HCT116 (cell line): Measurements from ENCODE around the gene SCARF1. TPM values are rescaled to one million over a fixed set of nuclear protein-coding genes. Genes with fewer than 3 reads are reported as not detected.
A peak's percentile ranks its signal among the peaks of the same experiment; 100 is the strongest.

Source experiments
- ATAC-seq: fragments of 200-7000 bp; cut with Tn5 transposase; 2 replicates; pipeline ENCODE4 v1.9.1; 2020; ENCODE audit warnings: mild to moderate bottlenecking, moderate library complexity
- BruUV-seq: library from RNA; stranded (reverse); fragments of 400-500 nt; replicated peaks from 2 replicates; lab custom pipeline; 2021; lab: Mats Ljungman, UMichigan
- CTCF ChIA-PET: fragments of 300-600 bp; sonication (Branson Sonifier 250); formaldehyde crosslinking; loops from one replicate; lab custom pipeline; 2021; ENCODE audit warnings: antibody characterized with exemption; lab: Charles Lee
- POLR2A ChIA-PET: fragments of 300-600, 350-600 bp; sonication (Branson Sonifier 250); formaldehyde crosslinking; loops from one replicate; lab custom pipeline; 2021; ENCODE audit warnings: antibody characterized with exemption; lab: Charles Lee
- RAD21 ChIA-PET, 2 experiments: fragments of 300-600 bp; sonication (Branson Sonifier 250); formaldehyde crosslinking; loops; one replicate each; lab custom pipeline; 2023; ENCODE audit warnings: low total read pairs in 2 of 2; ENCODE audit not compliant: uncharacterized antibody in 2 of 2, unreplicated experiment in 2 of 2, low non-redundant PET in 1 of 2; lab: Charles Lee
- DNase-seq: peaks from one replicate; pipeline ENCODE4 v3.0.0-alpha.2; 2010; ENCODE audit warnings: low read depth, low spot score
- H2AFZ ChIP-seq: fragments of 200-600 bp; shearing (Covaris generic), sonication (generic); 2 replicates; pipeline ENCODE4 v1.6.1; 2017; ENCODE audit warnings: low read depth, mixed run types, mixed read lengths, antibody characterized with exemption, low read length; ENCODE audit not compliant: poor library complexity, severe bottlenecking
- H3K27ac ChIP-seq: 2 replicates; pipeline ENCODE4 v1.5.1; 2012; ENCODE audit warnings: low read depth, low read length
- H3K27me3 ChIP-seq: fragments of 200-600 bp; sonication (generic); 2 replicates; pipeline ENCODE4 v1.6.1; 2016; ENCODE audit warnings: mixed run types, low read length, mixed read lengths; ENCODE audit not compliant: insufficient read depth
- H3K36me3 ChIP-seq, 2 experiments: fragments of 200-500 bp in 1 of 2; fragments of 200-600 bp in 1 of 2; sonication (Bioruptor generic) in 1 of 2; sonication (generic) in 1 of 2; 2 replicates each; pipeline versions ENCODE4 v1.5.1 to v1.6.1; 2014 to 2016; ENCODE audit warnings: low read length in 2 of 2, inconsistent platforms in 1 of 2, mixed read lengths in 1 of 2, mixed run types in 1 of 2; ENCODE audit not compliant: insufficient read depth in 2 of 2, control insufficient read depth in 1 of 2
- H3K4me1 ChIP-seq, 2 experiments: fragments of 200-600 bp in 1 of 2; sonication (generic) in 1 of 2; 2 replicates each; pipeline versions ENCODE4 v1.5.1 to v1.6.1; 2012 to 2017; ENCODE audit warnings: low read length in 2 of 2, inconsistent platforms in 1 of 2, mild to moderate bottlenecking in 1 of 2, mixed read lengths in 1 of 2, mixed run types in 1 of 2, moderate library complexity in 1 of 2; ENCODE audit not compliant: insufficient read depth in 2 of 2, control insufficient read depth in 1 of 2
- H3K4me2 ChIP-seq: fragments of 200-600 bp; sonication (generic); 2 replicates; pipeline ENCODE4 v1.6.1; 2017; ENCODE audit warnings: mixed run types, low read length, mixed read lengths
- H3K4me3 ChIP-seq, 2 experiments: fragments of 200-600 bp in 1 of 2; sonication (generic) in 1 of 2; replicated peaks in 1 of 2; 2 replicates each; pipeline ENCODE4 v1.5.1; 2011 to 2016; ENCODE audit warnings: low read length in 2 of 2, control low read depth in 1 of 2, low read depth in 1 of 2, mild to moderate bottlenecking in 1 of 2, mixed read lengths in 1 of 2, mixed run types in 1 of 2
- H3K79me2 ChIP-seq: fragments of 200-600 bp; sonication (generic); 2 replicates; pipeline ENCODE4 v1.6.1; 2017; ENCODE audit warnings: mild to moderate bottlenecking, mixed run types, low read length, moderate library complexity, mixed read lengths; ENCODE audit not compliant: insufficient read depth
- H3K9ac ChIP-seq: fragments of 200-600 bp; sonication (generic); 2 replicates; pipeline ENCODE4 v1.6.1; 2016; ENCODE audit warnings: low read length, mixed read lengths
- H3K9me2 ChIP-seq: fragments of 200-600 bp; sonication (generic), shearing (Covaris generic); 2 replicates; pipeline ENCODE4 v1.6.1; 2017; ENCODE audit warnings: mixed run types, mild to moderate bottlenecking, moderate library complexity; ENCODE audit not compliant: insufficient read depth
- H3K9me3 ChIP-seq, 2 experiments: fragments of 200-500 bp in 1 of 2; fragments of 200-600 bp in 1 of 2; sonication (Bioruptor generic) in 1 of 2; sonication (generic) in 1 of 2; 2 replicates each; pipeline ENCODE4 v1.6.1; 2014 to 2017; ENCODE audit warnings: low read length in 2 of 2, mixed read lengths in 2 of 2, inconsistent platforms in 1 of 2, low read depth in 1 of 2, mild to moderate bottlenecking in 1 of 2, mixed run types in 1 of 2, moderate library complexity in 1 of 2; ENCODE audit not compliant: control insufficient read depth in 1 of 2, insufficient read depth in 1 of 2
- H4K20me1 ChIP-seq: fragments of 200-600 bp; sonication (generic), shearing (Covaris generic); 2 replicates; pipeline ENCODE4 v1.6.1; 2017; ENCODE audit warnings: mixed run types, mild to moderate bottlenecking, moderate library complexity; ENCODE audit not compliant: insufficient read depth
- ATF3 ChIP-seq: IDR thresholded peaks from 2 replicates; pipeline ENCODE4 v1.6.1; 2012
- CBX3 ChIP-seq: IDR thresholded peaks from 2 replicates; pipeline ENCODE4 v1.6.1; 2012; ENCODE audit warnings: low read depth
- CEBPB ChIP-seq: IDR thresholded peaks from 2 replicates; pipeline ENCODE4 v1.6.1; 2012; ENCODE audit warnings: low read depth
- CTCF ChIP-seq, 3 experiments: fragments of 200-600 bp in 1 of 3; sonication (generic) in 1 of 3; IDR thresholded peaks in 2 of 3; conservative IDR thresholded peaks in 1 of 3; 2 replicates each; pipeline ENCODE4 v1.5.1; 2012 to 2017; ENCODE audit warnings: low read depth in 2 of 3, low read length in 2 of 3, antibody characterized with exemption in 1 of 3, borderline replicate concordance in 1 of 3, control low read depth in 1 of 3, mild to moderate bottlenecking in 1 of 3, mixed read lengths in 1 of 3, mixed run types in 1 of 3, moderate library complexity in 1 of 3; ENCODE audit not compliant: insufficient read depth in 1 of 3
- EGR1 ChIP-seq: IDR thresholded peaks from 2 replicates; pipeline ENCODE4 v1.6.1; 2012; ENCODE audit warnings: low read depth
- ELF1 ChIP-seq: IDR thresholded peaks from 2 replicates; pipeline ENCODE4 v1.6.1; 2012; ENCODE audit warnings: low read depth, borderline replicate concordance
- FOSL1 ChIP-seq: IDR thresholded peaks from 2 replicates; pipeline ENCODE4 v1.6.1; 2012; ENCODE audit warnings: low read depth
- POLR2A ChIP-seq: IDR thresholded peaks from 2 replicates; pipeline ENCODE4 v1.7.0; 2011; ENCODE audit warnings: borderline replicate concordance; ENCODE audit not compliant: insufficient read depth, insufficient read length; ENCODE audit errors: extremely low read depth
- SIN3A ChIP-seq: IDR thresholded peaks from 2 replicates; pipeline ENCODE4 v1.6.1; 2012; ENCODE audit warnings: low read depth
- SP1 ChIP-seq: IDR thresholded peaks from 2 replicates; pipeline ENCODE4 v1.6.1; 2012; ENCODE audit warnings: low read depth
- TCF7L2 ChIP-seq: IDR thresholded peaks from 2 replicates; pipeline ENCODE4 v1.7.0; 2011; ENCODE audit warnings: borderline replicate concordance, inconsistent platforms; ENCODE audit not compliant: insufficient read depth, insufficient read length; ENCODE audit errors: extremely low read depth
- ZFX ChIP-seq: fragments of 450-650 bp; IDR thresholded peaks from 2 replicates; pipeline ENCODE4 v1.6.1; 2017
- ZNF274 ChIP-seq: fragments of 200-500 bp; sonication (Bioruptor generic); IDR thresholded peaks from 2 replicates; pipeline ENCODE4 v1.6.1; 2014; ENCODE audit warnings: mild to moderate bottlenecking, low read depth, low read length, inconsistent platforms
- intact Hi-C: fragments of 100-400 bp; cut with micrococcal nuclease; formaldehyde crosslinking; loops from 2 replicates; pipeline ENCODE4 v1.10.0; 2022
- total RNA-seq: library from RNA; stranded (reverse); gene quantifications from one replicate; pipeline ENCODE4 v1.2.1, GENCODE V29; 2021; ENCODE audit not compliant: unreplicated experiment
- TF ChIP-seq, protein P1 (sequence below): IDR thresholded peaks from 2 replicates; pipeline ENCODE4 v1.6.1; 2011; ENCODE audit warnings: mild to moderate bottlenecking, low read length, moderate library complexity; ENCODE audit not compliant: insufficient replicate concordance; ENCODE audit errors: extremely low read depth

SCARF1 gene
- total RNA-seq, 1 experiment from 2014 or later: 2.2 TPM

- ChIA-PET CTCF (interaction anchor here (1.2 to 1.3 kb wide), 2 partner anchors 14 to 35 kb away, joined by 4 to 6 read pairs; no protein-coding TSS in a partner anchor), RAD21 (interaction anchor here in 1 of 2 experiments (1.2 kb wide), 1 partner anchor 33 kb away, joined by 4 read pairs; no protein-coding TSS in a partner anchor), POLR2A (interaction anchor here (1.2 kb wide), 1 partner anchor 34 kb away, joined by 4 read pairs; no protein-coding TSS in a partner anchor)
Measured at GRCh38 chr17:1683459-1683858, 37.9 kb upstream of the SCARF1 start.

GRCh38 chr17:1676401-1676800 lies 30.9 kb upstream of the SCARF1 start:
- no peaks in the 10 kb centered on the region for H3K9me3 ChIP-seq
- no peak for TF ChIP-seq SIN3A
- no peak for TF ChIP-seq CBX3
- TF ChIP-seq, protein P1, sequence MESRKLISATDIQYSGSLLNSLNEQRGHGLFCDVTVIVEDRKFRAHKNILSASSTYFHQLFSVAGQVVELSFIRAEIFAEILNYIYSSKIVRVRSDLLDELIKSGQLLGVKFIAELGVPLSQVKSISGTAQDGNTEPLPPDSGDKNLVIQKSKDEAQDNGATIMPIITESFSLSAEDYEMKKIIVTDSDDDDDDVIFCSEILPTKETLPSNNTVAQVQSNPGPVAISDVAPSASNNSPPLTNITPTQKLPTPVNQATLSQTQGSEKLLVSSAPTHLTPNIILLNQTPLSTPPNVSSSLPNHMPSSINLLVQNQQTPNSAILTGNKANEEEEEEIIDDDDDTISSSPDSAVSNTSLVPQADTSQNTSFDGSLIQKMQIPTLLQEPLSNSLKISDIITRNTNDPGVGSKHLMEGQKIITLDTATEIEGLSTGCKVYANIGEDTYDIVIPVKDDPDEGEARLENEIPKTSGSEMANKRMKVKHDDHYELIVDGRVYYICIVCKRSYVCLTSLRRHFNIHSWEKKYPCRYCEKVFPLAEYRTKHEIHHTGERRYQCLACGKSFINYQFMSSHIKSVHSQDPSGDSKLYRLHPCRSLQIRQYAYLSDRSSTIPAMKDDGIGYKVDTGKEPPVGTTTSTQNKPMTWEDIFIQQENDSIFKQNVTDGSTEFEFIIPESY: no peak
- no peak for TF ChIP-seq TCF7L2
- no peak for TF ChIP-seq CEBPB
- TF ChIP-seq SP1: no peak
- no peak for TF ChIP-seq CTCF (IDR thresholded peaks at IDR 0.05 in 2 of 3, conservative IDR thresholded peaks at IDR 0.05 in 1 of 3; ENCODE audit: borderline replicate concordance in 1 of 3, insufficient read depth in 1 of 3, low read depth in 2 of 3, low read length in 2 of 3)
- TF ChIP-seq FOSL1: no peak
- no peak for TF ChIP-seq POLR2A
- TF ChIP-seq EGR1: no peak
- no peak for TF ChIP-seq ZNF274
- TF ChIP-seq ATF3: no peak
- no peak for TF ChIP-seq ZFX
- TF ChIP-seq ELF1: no peak

More at GRCh38 chr17:1683459-1683858, 37.9 kb upstream of the SCARF1 start:
- H3K79me2 ChIP-seq: peaks cover 58% of the 10 kb centered on the region
- H3K27ac ChIP-seq: no peak overlapping the region
- peaks cover 16 to 27% of the 10 kb centered on the region in 2 experiments for H3K4me1 ChIP-seq
- TSS peak; percentile 40 for BruUV-seq
- peaks cover 8% of the 10 kb centered on the region; the same call in 1 of the 2 replicates for H4K20me1 ChIP-seq
- no peaks in the 10 kb centered on the region for H3K9me3 ChIP-seq
- peak overlapping the region; percentile 83 to 85 for H3K4me3 ChIP-seq
- H3K9me2 ChIP-seq: no peaks in the 10 kb centered on the region
- no peak overlapping the region for H2AFZ ChIP-seq
- peaks cover 39 to 51% of the 10 kb centered on the region in 2 experiments for H3K36me3 ChIP-seq
- no peaks in the 10 kb centered on the region for H3K27me3 ChIP-seq
- peak overlapping the region; percentile 96 for H3K4me2 ChIP-seq
- DNase-seq: no peak
- no peak for ATAC-seq
- H3K9ac ChIP-seq: peak overlapping the region; percentile 75
- TF ChIP-seq POLR2A: no peak
- intact Hi-C loops: no loop called here

More at GRCh38 chr17:1676401-1676800, 30.9 kb upstream of the SCARF1 start:
- Histone ChIP-seq H3K4me2 (no peak overlapping the region), H2AFZ (no peak overlapping the region), H3K27me3 (no peaks in the 10 kb centered on the region), H3K36me3 (peaks cover 74 to 92% of the 10 kb centered on the region in 2 experiments), H3K4me3 (no peak overlapping the region), H3K9ac (no peak overlapping the region), H3K4me1 (no peaks in the 10 kb centered on the region), H3K79me2 (peaks cover 44% of the 10 kb centered on the region), H3K27ac (no peak overlapping the region), H3K9me2 (no peaks in the 10 kb centered on the region), H4K20me1 (no peaks in the 10 kb centered on the region)
- RAD21 ChIA-PET: no interaction called here
- ATAC-seq (no peak), DNase-seq (no peak)
- CTCF ChIA-PET: no interaction called here
- intact Hi-C loops: no loop called here
- no TSS peak for BruUV-seq
- POLR2A ChIA-PET: no interaction called here
